ENCODE results near the gene SRSF8. TPM values are rescaled to one million over a fixed set of nuclear protein-coding genes. Genes with fewer than 3 reads are reported as not detected.

The SRSF8 gene
- total RNA-seq, 1 experiment from 2014 or later = 25.1 TPM

GRCh38 chr11:95028357-95028756 is 38.4 kb upstream of the SRSF8 start:
- no peak overlapping the region for H3T11ph ChIP-seq (ENCODE audit: low read length)
- Mint-ChIP-seq H3K4me3 (no peak overlapping the region), H3K4me1 (no peaks in the 10 kb centered on the region), H3K27me3 (ENCODE audit: low read depth) (peaks cover 4% of the 10 kb centered on the region), H3K9me3 (peaks cover 0 to 2% of the 10 kb centered on the region in 2 experiments; a peak in 2 of 5 replicates), H3K27ac (no peak overlapping the region), H3K36me3 (ENCODE audit: insufficient read depth in 1 of 3, low read depth in 3 of 3) (no peaks in the 10 kb centered on the region; a peak in 1 of 7 replicates)
- no peak overlapping the region for H3K27ac ChIP-seq (ENCODE audit: insufficient read length, low read depth, low read length)
- no peaks in the 10 kb centered on the region for H3K79me1 ChIP-seq (ENCODE audit: insufficient read depth, low read depth, low read length, poor library complexity, severe bottlenecking)
- no peak overlapping the region for H2BK120ac ChIP-seq (ENCODE audit: low read depth, low read length, poor library complexity, severe bottlenecking)
- no peak overlapping the region for H4K8ac ChIP-seq (replicated peaks; ENCODE audit: insufficient read length, low read depth, low read length)
- no peak overlapping the region for H2BK15ac ChIP-seq (ENCODE audit: low read depth, low read length)
- H3K23me2 ChIP-seq (ENCODE audit: insufficient read length, low read depth, low read length, poor library complexity, severe bottlenecking) = no peaks in the 10 kb centered on the region
- no peak overlapping the region for H2BK12ac ChIP-seq (ENCODE audit: insufficient read length, low read depth, low read length)
- no peak for DNase-seq
- H3K4me2 ChIP-seq (ENCODE audit: insufficient read depth, insufficient read length, low read length) = no peak overlapping the region
- H3K23ac ChIP-seq (ENCODE audit: insufficient read length, low read depth, low read length) = no peak overlapping the region
- H3K56ac ChIP-seq (ENCODE audit: insufficient read length, low read depth, low read length) = no peak overlapping the region
- H3K79me2 ChIP-seq (ENCODE audit: insufficient read depth, low read length) = no peaks in the 10 kb centered on the region
- no CpG with 5 or more reads among the region's 3 CpGs for WGBS (ENCODE audit: extremely low coverage, insufficient read length, low lambda C conversion rate)
- H2AK5ac ChIP-seq (ENCODE audit: insufficient read length, low read length) = no peak overlapping the region
- H2BK5ac ChIP-seq (ENCODE audit: insufficient read length, low read length) = no peak overlapping the region
- H2BK20ac ChIP-seq (ENCODE audit: low read depth, low read length, poor library complexity, severe bottlenecking) = no peak overlapping the region
- no peak overlapping the region for H3K18ac ChIP-seq (ENCODE audit: insufficient read length, low read depth, low read length)
- H3K27me3 ChIP-seq (ENCODE audit: insufficient read depth, low read length) = no peaks in the 10 kb centered on the region
- no peak for TF ChIP-seq CTCF (conservative IDR thresholded peaks at IDR 0.05)
- H4K20me1 ChIP-seq (ENCODE audit: control insufficient read depth, insufficient read depth, insufficient read length) = no peaks in the 10 kb centered on the region
- H3K4me1 ChIP-seq (ENCODE audit: insufficient read depth, low read length) = no peaks in the 10 kb centered on the region
- H4K91ac ChIP-seq (ENCODE audit: insufficient read length, low read depth, low read length) = no peak overlapping the region
- no peak overlapping the region for H2AFZ ChIP-seq (ENCODE audit: low read length)
- no peak overlapping the region for H4K5ac ChIP-seq (ENCODE audit: insufficient read length, low read depth, low read length)
- no peak overlapping the region for H3K14ac ChIP-seq (ENCODE audit: insufficient read depth, low read length)
- H3K9ac ChIP-seq (ENCODE audit: extremely low read depth, insufficient read length, low read length) = no peak overlapping the region
- no peak overlapping the region for H3K4ac ChIP-seq (ENCODE audit: low read depth, low read length)
- peaks cover 4% of the 10 kb centered on the region for H3K9me3 ChIP-seq (ENCODE audit: control insufficient read depth, low read depth, low read length)
